IMR-90 (cell line): ENCODE data around the gene HYAL3. TPM values are rescaled to one million over a fixed set of nuclear protein-coding genes. Genes with fewer than 3 reads are reported as not detected.

ENCODE experiments used
- ATAC-seq: fragments of 200-7000 bp; cut with Tn5 transposase; 2 replicates; pipeline ENCODE4 v1.9.1; 2020; ENCODE audit warnings: low read depth, mild to moderate bottlenecking, moderate library complexity
- BruUV-seq: library from RNA; stranded (reverse); fragments of 400-500 nt; replicated peaks from 2 replicates; lab custom pipeline; 2021; lab: Mats Ljungman, UMichigan
- CTCF ChIA-PET: fragments of 300-600 bp; formaldehyde crosslinking; extraction: SDS; loops from one replicate; lab custom pipeline; 2021; ENCODE audit warnings: antibody characterized with exemption; lab: Yijun Ruan, JAX
- POLR2A ChIA-PET: fragments of 300-600 bp; sonication (Branson Sonifier 250); formaldehyde crosslinking; loops from one replicate; lab custom pipeline; 2022; ENCODE audit warnings: antibody characterized with exemption; ENCODE audit not compliant: unreplicated experiment; lab: Charles Lee
- DNase-seq: peaks from one replicate; pipeline ENCODE4 v3.0.0; 2013
- H2AFZ ChIP-seq: replicated peaks from 2 replicates; pipeline ENCODE3; 2013; ENCODE audit warnings: low read length, mild to moderate bottlenecking; ENCODE audit not compliant: poor library complexity
- H2AK5ac ChIP-seq: 2 replicates; pipeline ENCODE4 v1.6.1; 2013; ENCODE audit warnings: low read depth, low read length, inconsistent platforms
- H2AK9ac ChIP-seq: replicated peaks from 2 replicates; pipeline ENCODE3; 2013; ENCODE audit warnings: mild to moderate bottlenecking, low read depth, low read length, moderate library complexity; ENCODE audit not compliant: poor library complexity
- H2BK120ac ChIP-seq: 2 replicates; pipeline ENCODE4 v1.6.1; 2013; ENCODE audit warnings: low read depth, low read length, inconsistent platforms
- H2BK15ac ChIP-seq: 3 replicates; pipeline ENCODE4 v1.6.1; 2013; ENCODE audit warnings: low read depth, low read length, inconsistent platforms
- H2BK20ac ChIP-seq: 2 replicates; pipeline ENCODE4 v1.6.1; 2013; ENCODE audit warnings: low read depth, mild to moderate bottlenecking, inconsistent platforms, low read length, moderate library complexity
- H2BK5ac ChIP-seq: 2 replicates; pipeline ENCODE4 v1.6.1; 2013; ENCODE audit warnings: mild to moderate bottlenecking, low read depth, low read length, inconsistent platforms; ENCODE audit not compliant: poor library complexity, severe bottlenecking
- H3K14ac ChIP-seq: replicated peaks from 2 replicates; pipeline ENCODE4 v1.6.1; 2013; ENCODE audit warnings: low read depth, low read length, inconsistent platforms
- H3K18ac ChIP-seq: 2 replicates; pipeline ENCODE4 v1.6.1; 2013; ENCODE audit warnings: low read depth, low read length, control low read depth
- H3K23ac ChIP-seq: 2 replicates; pipeline ENCODE4 v1.6.1; 2013; ENCODE audit warnings: low read depth, low read length, inconsistent platforms
- H3K27ac ChIP-seq: 2 replicates; pipeline ENCODE4 v1.5.1; 2013; ENCODE audit warnings: mild to moderate bottlenecking, control low read depth, low read length; ENCODE audit not compliant: insufficient read depth
- H3K27me3 ChIP-seq: 2 replicates; pipeline ENCODE4 v1.6.1; 2013; ENCODE audit warnings: low read length; ENCODE audit not compliant: control insufficient read depth, insufficient read depth
- H3K36me3 ChIP-seq: 2 replicates; pipeline ENCODE4 v1.6.1; 2013; ENCODE audit warnings: low read length, mixed read lengths; ENCODE audit not compliant: control insufficient read depth, insufficient read depth
- H3K4ac ChIP-seq: 2 replicates; pipeline ENCODE4 v1.6.1; 2013; ENCODE audit warnings: low read depth, low read length, inconsistent platforms
- H3K4me1 ChIP-seq: 2 replicates; pipeline ENCODE4 v1.6.1; 2013; ENCODE audit warnings: low read length, mixed read lengths; ENCODE audit not compliant: control insufficient read depth, insufficient read depth
- H3K4me2 ChIP-seq: 2 replicates; pipeline ENCODE4 v1.6.1; 2013; ENCODE audit warnings: low read depth, mild to moderate bottlenecking, control low read depth, low read length, moderate library complexity
- H3K4me3 ChIP-seq: 2 replicates; pipeline ENCODE4 v1.5.1; 2013; ENCODE audit warnings: low read depth, mild to moderate bottlenecking, control low read depth, low read length, moderate library complexity; ENCODE audit not compliant: insufficient read depth
- H3K56ac ChIP-seq: 2 replicates; pipeline ENCODE4 v1.6.1; 2013; ENCODE audit warnings: low read length, inconsistent platforms; ENCODE audit not compliant: insufficient read depth; ENCODE audit errors: extremely low read depth
- H3K79me1 ChIP-seq, 2 experiments: 2 replicates each; pipeline ENCODE4 v1.6.1; 2013; ENCODE audit warnings: low read length in 2 of 2, inconsistent platforms in 1 of 2, low read depth in 1 of 2
- H3K9ac ChIP-seq: 2 replicates; pipeline ENCODE4 v1.6.1; 2013; ENCODE audit warnings: low read depth, low read length, control low read depth
- H3K9me1 ChIP-seq: 2 replicates; pipeline ENCODE4 v1.6.1; 2013; ENCODE audit warnings: low read length, inconsistent platforms; ENCODE audit not compliant: insufficient read depth
- H3K9me3 ChIP-seq: 2 replicates; pipeline ENCODE4 v1.6.1; 2013; ENCODE audit warnings: low read length; ENCODE audit not compliant: control insufficient read depth, insufficient read depth
- H4K20me1 ChIP-seq: 2 replicates; pipeline ENCODE4 v1.6.1; 2013; ENCODE audit warnings: low read length, inconsistent platforms; ENCODE audit not compliant: insufficient read depth
- H4K5ac ChIP-seq: 2 replicates; pipeline ENCODE4 v1.6.1; 2013; ENCODE audit warnings: mild to moderate bottlenecking, low read depth, low read length, control low read depth
- H4K8ac ChIP-seq, 2 experiments: 2 replicates each; pipeline ENCODE4 v1.6.1; 2013; ENCODE audit warnings: low read depth in 2 of 2, low read length in 2 of 2, control low read depth in 1 of 2, inconsistent platforms in 1 of 2
- H4K91ac ChIP-seq: 2 replicates; pipeline ENCODE4 v1.6.1; 2013; ENCODE audit warnings: low read depth, low read length, inconsistent platforms; ENCODE audit not compliant: insufficient read depth
- MAZ ChIP-seq: IDR thresholded peaks from 2 replicates; pipeline ENCODE4 v1.6.1; 2012; ENCODE audit warnings: low read depth, mild to moderate bottlenecking, low read length, improper control_type of control experiment, moderate library complexity, borderline replicate concordance
- POLR2A ChIP-seq: IDR thresholded peaks from 2 replicates; pipeline ENCODE4 v1.6.1; 2012; ENCODE audit warnings: mild to moderate bottlenecking, low read depth, low read length
- RFX5 ChIP-seq: IDR thresholded peaks from 2 replicates; pipeline ENCODE4 v1.8.0; 2012; ENCODE audit warnings: low read depth, mild to moderate bottlenecking, low read length, moderate library complexity
- WGBS, 2 experiments: methylation state at CpG; one replicate each; pipeline versions ENCODE4 v1.1.5 to v1.1.7; 2013; ENCODE audit warnings: missing lambda C conversion rate in 2 of 2; ENCODE audit not compliant: insufficient read length in 1 of 2; ENCODE audit errors: extremely low coverage in 2 of 2; 5-methylcytosine and 5-hydroxymethylcytosine counted together
- dilution Hi-C: fragments of 300-500 bp; cut with HindIII; formaldehyde crosslinking; loops from one replicate; pipeline ENCODE4 v1.14.3; 2018; ENCODE audit warnings: low sequenced_read_pairs; ENCODE audit not compliant: unreplicated experiment
- in situ Hi-C: fragments of 300-500 bp; cut with MboI; formaldehyde crosslinking; loops from 3 replicates; pipeline ENCODE4 v1.14.3; 2019; ENCODE audit warnings: low sequenced_read_pairs, inconsistent platforms, mixed read lengths
- intact Hi-C: fragments of 100-400 bp; cut with micrococcal nuclease; formaldehyde crosslinking; loops from 2 replicates; pipeline ENCODE4 v1.10.0; 2022
- polyA plus RNA-seq, 3 experiments: library from polyadenylated mRNA; depleted of rRNA; stranded (reverse); fragments of >200 nt; gene quantifications; 2 replicates each; pipeline ENCODE4 v1.2.3, GENCODE V29; 2012; ENCODE audit warnings: low replicate concordance in 1 of 3
- total RNA-seq: library from RNA; depleted of rRNA; stranded (reverse); fragments of >200 nt; gene quantifications from 2 replicates; pipeline ENCODE4 v1.2.3, GENCODE V29; 2012
- TF ChIP-seq, protein P1 (sequence below): conservative IDR thresholded peaks from 2 replicates; pipeline ENCODE4 v1.5.1; 2012; ENCODE audit warnings: mild to moderate bottlenecking, low read depth, low read length, improper control_type of control experiment

Gene HYAL3
- total and polyA plus RNA-seq, 2 of the 4 experiments (the other 2 are of a cell fraction) = 2.7 to 5.7 TPM

DNA sequence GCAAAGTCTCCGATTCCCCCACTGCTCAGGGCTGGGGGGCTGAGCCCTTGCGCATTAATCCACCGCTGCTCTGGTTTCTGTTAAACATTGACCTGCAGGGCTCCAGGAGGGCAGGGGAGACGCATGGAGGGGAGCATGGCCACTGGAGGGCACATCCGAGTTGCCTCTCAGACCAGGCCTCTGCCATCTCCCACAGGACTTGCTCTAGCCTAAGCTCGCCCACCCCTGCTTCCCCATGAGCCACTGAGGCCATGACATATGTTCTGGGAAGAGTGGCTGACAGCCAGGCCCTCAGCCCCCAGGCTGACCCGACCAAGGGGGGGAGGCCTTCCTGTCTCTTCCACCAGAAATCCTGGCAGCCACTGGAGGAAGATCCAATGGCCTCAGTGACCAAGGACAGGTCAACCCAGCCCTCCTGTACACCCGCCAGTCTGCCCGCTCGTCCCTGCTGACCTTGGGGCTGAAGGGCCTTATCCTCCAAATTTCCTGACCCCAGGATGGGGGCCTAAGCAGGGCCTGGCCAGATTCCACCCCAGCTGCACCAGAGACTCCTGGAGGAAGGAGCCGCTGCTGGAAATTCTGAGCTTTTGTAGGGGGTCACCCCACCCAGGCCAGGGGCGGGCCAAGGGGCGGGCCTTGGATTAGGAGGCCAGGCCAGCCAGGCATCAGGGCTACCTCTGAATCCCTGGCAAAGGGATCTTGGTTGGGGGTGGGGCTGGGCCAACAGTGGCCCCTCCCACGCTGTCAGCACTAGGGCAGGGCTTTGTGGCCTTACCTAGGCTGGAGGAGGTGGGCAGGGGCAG, 4.0 kb upstream of the HYAL3 start, which contains the start of gene HYAL1:
HYAL1 (minus strand) TSS at position 562 of the 803 bp plus-strand sequence. CDS start 618 bp downstream, outside the sequence.
- Histone ChIP-seq H3K4ac (no peak within 1 kb of the TSS), H3K56ac (no peak within 1 kb of the TSS), H2AK9ac (no peak within 1 kb of the TSS), H3K9me1 (peaks cover 18% of the 10 kb centered on the region), H2AFZ (no peak within 1 kb of the TSS), H4K8ac (no peak within 1 kb of the TSS), H3K27me3 (no peaks in the 10 kb centered on the region), H2BK120ac (no peak within 1 kb of the TSS), H3K9me3 (0 out of 2 replicates have a peak, but pooled peaks cover 3% of the 10 kb centered on the region), H4K91ac (no peak within 1 kb of the TSS), H3K4me1 (peaks cover 12% of the 10 kb centered on the region), H2BK15ac (no peak within 1 kb of the TSS), H4K20me1 (no peaks in the 10 kb centered on the region), H3K36me3 (no peaks in the 10 kb centered on the region), H3K14ac (no peak within 1 kb of the TSS), H2BK5ac (no peak within 1 kb of the TSS), H2BK20ac (no peak within 1 kb of the TSS), H4K5ac (no peak within 1 kb of the TSS), H3K27ac (no peak within 1 kb of the TSS), H3K18ac (no peak within 1 kb of the TSS), H3K4me3 (no peak within 1 kb of the TSS), H3K23ac (no peak within 1 kb of the TSS), H2AK5ac (no peak within 1 kb of the TSS), H3K9ac (no peak within 1 kb of the TSS), H3K4me2 (no peak within 1 kb of the TSS), H3K79me1 (peaks cover 13 to 23% of the 10 kb centered on the region in 2 experiments)
- POLR2A ChIA-PET = no interaction called here
- no TSS peak for BruUV-seq
- ATAC-seq (no peak), DNase-seq (no peak)
- dilution Hi-C loops = no loop called here
- in situ Hi-C loops = no loop called here
- intact Hi-C loops = no loop called here
- TF ChIP-seq RFX5 (no peak), MAZ (no peak), POLR2A (no peak)
- TF ChIP-seq, protein P1, sequence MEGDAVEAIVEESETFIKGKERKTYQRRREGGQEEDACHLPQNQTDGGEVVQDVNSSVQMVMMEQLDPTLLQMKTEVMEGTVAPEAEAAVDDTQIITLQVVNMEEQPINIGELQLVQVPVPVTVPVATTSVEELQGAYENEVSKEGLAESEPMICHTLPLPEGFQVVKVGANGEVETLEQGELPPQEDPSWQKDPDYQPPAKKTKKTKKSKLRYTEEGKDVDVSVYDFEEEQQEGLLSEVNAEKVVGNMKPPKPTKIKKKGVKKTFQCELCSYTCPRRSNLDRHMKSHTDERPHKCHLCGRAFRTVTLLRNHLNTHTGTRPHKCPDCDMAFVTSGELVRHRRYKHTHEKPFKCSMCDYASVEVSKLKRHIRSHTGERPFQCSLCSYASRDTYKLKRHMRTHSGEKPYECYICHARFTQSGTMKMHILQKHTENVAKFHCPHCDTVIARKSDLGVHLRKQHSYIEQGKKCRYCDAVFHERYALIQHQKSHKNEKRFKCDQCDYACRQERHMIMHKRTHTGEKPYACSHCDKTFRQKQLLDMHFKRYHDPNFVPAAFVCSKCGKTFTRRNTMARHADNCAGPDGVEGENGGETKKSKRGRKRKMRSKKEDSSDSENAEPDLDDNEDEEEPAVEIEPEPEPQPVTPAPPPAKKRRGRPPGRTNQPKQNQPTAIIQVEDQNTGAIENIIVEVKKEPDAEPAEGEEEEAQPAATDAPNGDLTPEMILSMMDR = 0 out of 2 replicates have a peak, but pooled peaks have one; percentile 9
- CTCF ChIA-PET = no interaction called here
- 72% methylated on average over 6 of the region's 14 CpGs; no CpG with 5 or more reads in 1 of the 2 experiments for WGBS, 2 experiments
